K562 (cell line): ENCODE measurements around the gene CLDN7. TPM values are rescaled to one million over a fixed set of nuclear protein-coding genes. Genes with fewer than 3 reads are reported as not detected.

Source experiments
- ELF4 ChIP-seq: fragments of 450-650 bp; formaldehyde crosslinking; IDR thresholded peaks from 2 replicates; pipeline ENCODE4 v1.4.0; 2022; ENCODE audit warnings: missing genetic modification characterization
- FOXM1 ChIP-seq, 2 experiments: fragments of 450-650 bp in 1 of 2; sonication (generic) in 1 of 2; formaldehyde crosslinking in 1 of 2; IDR thresholded peaks; 2 replicates each; pipeline versions ENCODE4 v1.6.1 to v1.9.0; 2017 to 2022; ENCODE audit warnings: low read depth in 2 of 2, mild to moderate bottlenecking in 2 of 2, missing genetic modification reagents in 1 of 2, moderate library complexity in 1 of 2
- GABPB1 ChIP-seq: sonication (generic); formaldehyde crosslinking; IDR thresholded peaks from 2 replicates; pipeline ENCODE4 v1.8.0; 2022; ENCODE audit warnings: mild to moderate bottlenecking, missing genetic modification reagents
- HIVEP1 ChIP-seq: fragments of 250-450 bp; sonication (Bioruptor Pico); IDR thresholded peaks from 2 replicates; pipeline ENCODE4 v1.4.0; 2020; ENCODE audit warnings: mild to moderate bottlenecking
- HNRNPLL ChIP-seq: fragments of 200-400 bp; formaldehyde crosslinking; IDR thresholded peaks from 2 replicates; pipeline ENCODE4 v1.6.1; 2017; ENCODE audit warnings: low read length, low read depth, mild to moderate bottlenecking; ENCODE audit not compliant: poor library complexity, severe bottlenecking
- JUND ChIP-seq, 2 experiments: IDR thresholded peaks; 2 replicates in 1 of 2; 3 replicates in 1 of 2; pipeline ENCODE4 v1.6.1; 2011; ENCODE audit warnings: borderline replicate concordance in 2 of 2, low read depth in 2 of 2, low read length in 2 of 2, improper control_type of control experiment in 1 of 2, missing biosample characterization in 1 of 2, missing genetic modification characterization in 1 of 2, missing genetic modification reagents in 1 of 2
- KDM4B ChIP-seq, 2 experiments: fragments of 450-650 bp in 1 of 2; sonication (generic) in 1 of 2; IDR thresholded peaks; 2 replicates each; pipeline ENCODE4 v1.6.1; 2016 to 2017; ENCODE audit warnings: borderline replicate concordance in 2 of 2, antibody characterized with exemption in 1 of 2, low read depth in 1 of 2, mild to moderate bottlenecking in 1 of 2
- OTX1 ChIP-seq: fragments of 450-650 bp; formaldehyde crosslinking; IDR thresholded peaks from 2 replicates; pipeline ENCODE4 v1.4.0; 2022; ENCODE audit warnings: mild to moderate bottlenecking
- PHTF2 ChIP-seq: fragments of 250-450 bp; sonication (Bioruptor Pico); IDR thresholded peaks from 2 replicates; pipeline ENCODE4 v1.5.0; 2021; ENCODE audit warnings: mild to moderate bottlenecking
- RAD51 ChIP-seq: fragments of 450-650 bp; IDR thresholded peaks from 2 replicates; pipeline ENCODE4 v1.7.1; 2016; ENCODE audit warnings: low read depth, mild to moderate bottlenecking, borderline replicate concordance
- STAG1 ChIP-seq: sonication (generic); formaldehyde crosslinking; IDR thresholded peaks from 2 replicates; pipeline ENCODE4 v1.5.0; 2020; ENCODE audit warnings: missing genetic modification reagents, borderline replicate concordance
- ZNF124 ChIP-seq: sonication (generic); formaldehyde crosslinking; IDR thresholded peaks from 2 replicates; pipeline ENCODE4 v1.8.1; 2022; ENCODE audit warnings: missing genetic modification reagents
- ZNF436 ChIP-seq: fragments of 250-450, 450-650 bp; sonication (Bioruptor Pico); formaldehyde crosslinking; IDR thresholded peaks from 2 replicates; pipeline ENCODE4 v1.7.0; 2020; ENCODE audit warnings: mild to moderate bottlenecking
- ZNF584 ChIP-seq: fragments of 200-800 bp; sonication (Bioruptor generic); IDR thresholded peaks from 2 replicates; pipeline ENCODE4 v1.6.1; 2016; ENCODE audit warnings: low read depth, mild to moderate bottlenecking, missing genetic modification characterization, missing compliant biosample characterization
- polyA plus RNA-seq, 8 experiments: library from polyadenylated mRNA; depleted of rRNA in 4 of 8; stranded (reverse) in 5 of 8; unstranded in 3 of 8; fragments of >200 nt; fragmentation: Nextera tagmentation in 2 of 8; fragmentation: Illumina TruSeq in 1 of 8; extraction: Ambion mirVana in 2 of 8; extraction: Trizol in 1 of 8; gene quantifications; 2 replicates each; pipeline versions ENCODE4 v1.2.1 to v1.2.3, GENCODE V29; 2011 to 2014; ENCODE audit warnings: inconsistent platforms in 1 of 8, missing spikeins in 1 of 8
- total RNA-seq, 7 experiments: library from RNA; depleted of rRNA in 6 of 7; stranded (reverse); fragments of >200 nt in 6 of 7; fragmentation: Illumina TruSeq in 2 of 7; extraction: Trizol in 2 of 7; gene quantifications; 2 replicates each; pipeline versions ENCODE4 v1.2.1 to v1.2.3, GENCODE V29; 2011 to 2021; ENCODE audit warnings: low replicate concordance in 1 of 7
- TF ChIP-seq, protein P1 (sequence below): sonication (generic); formaldehyde crosslinking; IDR thresholded peaks from 2 replicates; pipeline ENCODE4 v1.8.1; 2023; ENCODE audit warnings: mild to moderate bottlenecking, missing genetic modification reagents
- TF ChIP-seq, protein P2 (sequence below): fragments of 200-800 bp; sonication (Bioruptor generic); IDR thresholded peaks from 2 replicates; pipeline ENCODE4 v1.6.1; 2017; ENCODE audit warnings: missing genetic modification characterization, missing compliant biosample characterization
- TF ChIP-seq, protein P3 (sequence below): fragments of 450-650 bp; formaldehyde crosslinking; IDR thresholded peaks from 2 replicates; pipeline ENCODE4 v1.4.0; 2020; ENCODE audit warnings: mild to moderate bottlenecking, moderate library complexity

Gene CLDN7
- total and polyA plus RNA-seq, 9 of the 15 experiments (the other 6 are each of a cell fraction or from before 2014, with no cell fraction given): 2.2 to 14.5 (median 7.6) TPM

DNA sequence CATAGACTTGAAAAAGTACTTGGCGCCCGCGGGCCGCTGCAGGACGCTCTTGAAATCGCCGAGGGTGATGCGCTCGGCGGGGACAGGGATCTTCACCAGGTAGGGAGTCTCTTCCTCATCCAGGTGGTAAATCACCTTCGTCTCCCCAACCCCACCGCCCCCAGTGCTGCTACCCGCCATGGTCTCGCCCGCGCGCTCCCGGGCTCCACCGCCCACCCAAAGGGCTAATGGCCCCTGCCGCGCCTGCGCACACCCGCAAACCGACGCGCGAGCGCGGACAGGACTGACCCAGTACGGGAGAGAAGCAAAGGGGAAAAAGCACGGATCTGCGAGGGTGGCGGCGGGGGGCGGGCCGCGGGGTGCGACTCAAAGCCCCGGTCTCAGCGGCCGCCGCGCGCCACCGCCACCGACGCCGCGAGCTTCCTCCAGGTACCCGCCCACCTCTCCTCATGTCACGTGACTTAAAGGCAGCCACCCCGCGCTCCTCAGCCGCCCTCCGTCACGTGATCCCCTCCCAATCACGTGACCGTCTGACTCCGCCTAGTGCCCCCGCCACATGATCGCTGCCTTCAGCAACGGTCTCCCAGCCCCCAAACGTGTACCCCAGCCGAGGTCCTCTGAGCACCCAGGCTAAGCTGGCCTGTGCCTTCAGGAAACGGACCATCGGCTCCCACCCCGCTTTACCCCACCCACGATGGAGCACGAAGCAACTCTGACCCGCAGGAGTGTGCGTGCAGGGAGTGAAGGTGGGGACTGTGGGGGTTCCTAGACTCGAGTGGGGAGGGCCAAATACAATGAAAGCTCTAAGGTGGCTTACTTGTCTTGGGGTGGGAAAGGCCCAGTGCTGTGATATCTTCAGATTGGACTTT, 28.0 kb downstream of the CLDN7 start, which contains the start of gene DVL2 (continued):
- TF ChIP-seq, protein P1, sequence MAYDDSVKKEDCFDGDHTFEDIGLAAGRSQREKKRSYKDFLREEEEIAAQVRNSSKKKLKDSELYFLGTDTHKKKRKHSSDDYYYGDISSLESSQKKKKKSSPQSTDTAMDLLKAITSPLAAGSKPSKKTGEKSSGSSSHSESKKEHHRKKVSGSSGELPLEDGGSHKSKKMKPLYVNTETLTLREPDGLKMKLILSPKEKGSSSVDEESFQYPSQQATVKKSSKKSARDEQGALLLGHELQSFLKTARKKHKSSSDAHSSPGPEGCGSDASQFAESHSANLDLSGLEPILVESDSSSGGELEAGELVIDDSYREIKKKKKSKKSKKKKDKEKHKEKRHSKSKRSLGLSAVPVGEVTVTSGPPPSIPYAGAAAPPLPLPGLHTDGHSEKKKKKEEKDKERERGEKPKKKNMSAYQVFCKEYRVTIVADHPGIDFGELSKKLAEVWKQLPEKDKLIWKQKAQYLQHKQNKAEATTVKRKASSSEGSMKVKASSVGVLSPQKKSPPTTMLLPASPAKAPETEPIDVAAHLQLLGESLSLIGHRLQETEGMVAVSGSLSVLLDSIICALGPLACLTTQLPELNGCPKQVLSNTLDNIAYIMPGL: no peak
- no peak for TF ChIP-seq FOXM1 (IDR thresholded peaks at IDR 0.05; ENCODE audit: low read depth)
- TF ChIP-seq FOXM1 (CRISPR knock-in tag; IDR thresholded peaks at IDR 0.05; ENCODE audit: low read depth): no peak; the same call in 1 of the 2 replicates
- TF ChIP-seq, protein P2, sequence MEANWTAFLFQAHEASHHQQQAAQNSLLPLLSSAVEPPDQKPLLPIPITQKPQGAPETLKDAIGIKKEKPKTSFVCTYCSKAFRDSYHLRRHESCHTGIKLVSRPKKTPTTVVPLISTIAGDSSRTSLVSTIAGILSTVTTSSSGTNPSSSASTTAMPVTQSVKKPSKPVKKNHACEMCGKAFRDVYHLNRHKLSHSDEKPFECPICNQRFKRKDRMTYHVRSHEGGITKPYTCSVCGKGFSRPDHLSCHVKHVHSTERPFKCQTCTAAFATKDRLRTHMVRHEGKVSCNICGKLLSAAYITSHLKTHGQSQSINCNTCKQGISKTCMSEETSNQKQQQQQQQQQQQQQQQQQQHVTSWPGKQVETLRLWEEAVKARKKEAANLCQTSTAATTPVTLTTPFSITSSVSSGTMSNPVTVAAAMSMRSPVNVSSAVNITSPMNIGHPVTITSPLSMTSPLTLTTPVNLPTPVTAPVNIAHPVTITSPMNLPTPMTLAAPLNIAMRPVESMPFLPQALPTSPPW (CRISPR knock-in tag): peak; percentile 72
- TF ChIP-seq, protein P3, sequence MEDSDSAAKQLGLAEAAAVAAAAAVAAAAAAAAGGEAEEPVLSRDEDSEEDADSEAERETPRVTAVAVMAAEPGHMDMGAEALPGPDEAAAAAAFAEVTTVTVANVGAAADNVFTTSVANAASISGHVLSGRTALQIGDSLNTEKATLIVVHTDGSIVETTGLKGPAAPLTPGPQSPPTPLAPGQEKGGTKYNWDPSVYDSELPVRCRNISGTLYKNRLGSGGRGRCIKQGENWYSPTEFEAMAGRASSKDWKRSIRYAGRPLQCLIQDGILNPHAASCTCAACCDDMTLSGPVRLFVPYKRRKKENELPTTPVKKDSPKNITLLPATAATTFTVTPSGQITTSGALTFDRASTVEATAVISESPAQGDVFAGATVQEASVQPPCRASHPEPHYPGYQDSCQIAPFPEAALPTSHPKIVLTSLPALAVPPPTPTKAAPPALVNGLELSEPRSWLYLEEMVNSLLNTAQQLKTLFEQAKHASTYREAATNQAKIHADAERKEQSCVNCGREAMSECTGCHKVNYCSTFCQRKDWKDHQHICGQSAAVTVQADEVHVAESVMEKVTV (CRISPR knock-in tag): peak; percentile 43; the same call in 1 of the 2 replicates
- TF ChIP-seq HNRNPLL: no peak
- TF ChIP-seq ZNF436 (CRISPR knock-in tag): 0 out of 2 replicates have a peak, but pooled peaks have one; percentile 34
- peak; percentile 95 for TF ChIP-seq ELF4 (CRISPR knock-in tag)
- TF ChIP-seq HIVEP1 (CRISPR knock-in tag): peak; percentile 74; the same call in 1 of the 2 replicates
- no peak for TF ChIP-seq STAG1 (CRISPR knock-in tag)
- peak; percentile 93 for TF ChIP-seq OTX1 (CRISPR knock-in tag)
- TF ChIP-seq ZNF584 (CRISPR knock-in tag): 0 out of 2 replicates have a peak, but pooled peaks have one; percentile 30
- peak; percentile 38; the same call in 1 of the 2 replicates for TF ChIP-seq PHTF2
- TF ChIP-seq GABPB1 (CRISPR knock-in tag): no peak
- peak; percentile 49; the same call in 1 of the 2 replicates for TF ChIP-seq JUND (IDR thresholded peaks at IDR 0.05; ENCODE audit: borderline replicate concordance, low read depth, low read length)
- no peak; the same call in 2 of the 3 replicates for TF ChIP-seq JUND (tag; IDR thresholded peaks at IDR 0.05; ENCODE audit: borderline replicate concordance, low read depth, low read length)
- no peak for TF ChIP-seq ZNF124 (CRISPR knock-in tag)
- peak; percentile 100 for TF ChIP-seq RAD51
- peak in 1 of 2 experiments; percentile 85; a peak in 1 of 4 replicates for TF ChIP-seq KDM4B (IDR thresholded peaks at IDR 0.05; ENCODE audit: borderline replicate concordance in 2 of 2, low read depth in 1 of 2)
